Tibial artery (tissue), 4 donors: Measurements from ENCODE around the gene NARS2.
"Not testable (repeated sequence)": the region's sequence is repeated elsewhere in the genome, so short reads cannot be mapped to it uniquely, and the experiment has no call there.

Source experiments
- DNase-seq, 2 donors: peaks; one replicate each; pipeline ENCODE4 v3.0.0-alpha.2; 2019
- H3K27ac ChIP-seq, 2 donors: fragments of 200-600 bp; sonication (generic) in 1 of 2; 1 replicate in 1 of 2; 2 replicates in 1 of 2; pipeline ENCODE4 v1.5.1; 2018 to 2019; ENCODE audit warnings: mild to moderate bottlenecking in 1 of 2
- H3K27me3 ChIP-seq, 2 donors: fragments of 200-600 bp; sonication (generic) in 1 of 2; one replicate each; pipeline versions ENCODE4 v1.5.1 to v1.6.0; 2016 to 2019
- H3K36me3 ChIP-seq, 3 donors: fragments of 200-600 bp; sonication (generic) in 2 of 3; one replicate each; pipeline ENCODE4 v1.5.1; 2016 to 2019; ENCODE audit warnings: mild to moderate bottlenecking in 2 of 3
- H3K4me1 ChIP-seq, 4 donors: fragments of 200-600 bp; sonication (generic) in 2 of 4; 1 replicate in 3 of 4; 2 replicates in 1 of 4; pipeline ENCODE4 v1.5.1; 2016 to 2019
- H3K4me3 ChIP-seq, 2 donors: fragments of 200-600 bp; sonication (generic) in 1 of 2; 1 replicate in 1 of 2; 2 replicates in 1 of 2; pipeline ENCODE4 v1.5.1; 2018 to 2019; ENCODE audit warnings: mild to moderate bottlenecking in 2 of 2
- H3K9me3 ChIP-seq, 3 donors: fragments of 200-600 bp; sonication (generic) in 1 of 3; one replicate each; pipeline ENCODE4 v1.5.1; 2016 to 2019
- intact Hi-C: fragments of 100-400 bp; cut with DNase I; formaldehyde crosslinking; loops from one replicate; pipeline ENCODE4 v1.15.0; 2023; ENCODE audit warnings: low total_unique reads
- TF ChIP-seq, protein P1 (sequence below), 2 experiments: fragments of 200-600 bp in 1 of 2; fragments of 450-650 bp in 1 of 2; IDR thresholded peaks; one replicate each; pipeline ENCODE4 v1.5.1; 2017 to 2019; ENCODE audit warnings: antibody characterized with exemption in 2 of 2, mild to moderate bottlenecking in 1 of 2, moderate library complexity in 1 of 2

The NARS2 gene

DNA sequence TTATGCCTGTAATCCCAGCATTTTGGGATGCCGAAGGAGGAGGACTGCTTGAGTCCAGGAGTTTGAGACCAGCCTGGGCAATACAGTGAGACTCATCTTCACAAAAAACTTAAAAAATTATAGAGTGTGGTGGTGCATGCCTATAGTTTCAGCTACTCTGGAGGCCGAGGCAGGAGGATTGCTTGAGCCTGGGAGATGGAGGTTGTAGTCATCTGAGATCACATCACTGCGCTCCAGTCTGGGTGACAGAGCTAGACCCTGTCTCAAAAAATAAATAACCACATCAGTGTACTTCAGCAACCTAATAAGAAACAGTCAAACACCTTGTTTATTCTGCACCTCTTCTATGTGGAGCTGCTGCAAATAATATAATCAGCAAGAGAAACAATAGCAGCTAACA lies 1.4 kb downstream of the NARS2 start:
- Histone ChIP-seq H3K27ac (peak overlapping the region in 1 of 2 donors; percentile 87), H3K9me3 (no peaks in the 10 kb centered on the region), H3K27me3 (no peaks in the 10 kb centered on the region), H3K4me3 (peak overlapping the region; percentile 73 to 83), H3K36me3 (peaks cover under 1 to 19% (median 13%) of the 10 kb centered on the region in 3 donors), H3K4me1 (peaks cover 0 to 18% (median 10%) of the 10 kb centered on the region in 4 donors)
- no peak for DNase-seq
- intact Hi-C loops = loop anchor here (5.0 kb wide), 1 partner anchor 156 kb away; the partner anchor contains the start of gene GAB2
- TF ChIP-seq, protein P1, sequence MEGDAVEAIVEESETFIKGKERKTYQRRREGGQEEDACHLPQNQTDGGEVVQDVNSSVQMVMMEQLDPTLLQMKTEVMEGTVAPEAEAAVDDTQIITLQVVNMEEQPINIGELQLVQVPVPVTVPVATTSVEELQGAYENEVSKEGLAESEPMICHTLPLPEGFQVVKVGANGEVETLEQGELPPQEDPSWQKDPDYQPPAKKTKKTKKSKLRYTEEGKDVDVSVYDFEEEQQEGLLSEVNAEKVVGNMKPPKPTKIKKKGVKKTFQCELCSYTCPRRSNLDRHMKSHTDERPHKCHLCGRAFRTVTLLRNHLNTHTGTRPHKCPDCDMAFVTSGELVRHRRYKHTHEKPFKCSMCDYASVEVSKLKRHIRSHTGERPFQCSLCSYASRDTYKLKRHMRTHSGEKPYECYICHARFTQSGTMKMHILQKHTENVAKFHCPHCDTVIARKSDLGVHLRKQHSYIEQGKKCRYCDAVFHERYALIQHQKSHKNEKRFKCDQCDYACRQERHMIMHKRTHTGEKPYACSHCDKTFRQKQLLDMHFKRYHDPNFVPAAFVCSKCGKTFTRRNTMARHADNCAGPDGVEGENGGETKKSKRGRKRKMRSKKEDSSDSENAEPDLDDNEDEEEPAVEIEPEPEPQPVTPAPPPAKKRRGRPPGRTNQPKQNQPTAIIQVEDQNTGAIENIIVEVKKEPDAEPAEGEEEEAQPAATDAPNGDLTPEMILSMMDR (IDR thresholded peaks at IDR 0.05) = no peak

DNA sequence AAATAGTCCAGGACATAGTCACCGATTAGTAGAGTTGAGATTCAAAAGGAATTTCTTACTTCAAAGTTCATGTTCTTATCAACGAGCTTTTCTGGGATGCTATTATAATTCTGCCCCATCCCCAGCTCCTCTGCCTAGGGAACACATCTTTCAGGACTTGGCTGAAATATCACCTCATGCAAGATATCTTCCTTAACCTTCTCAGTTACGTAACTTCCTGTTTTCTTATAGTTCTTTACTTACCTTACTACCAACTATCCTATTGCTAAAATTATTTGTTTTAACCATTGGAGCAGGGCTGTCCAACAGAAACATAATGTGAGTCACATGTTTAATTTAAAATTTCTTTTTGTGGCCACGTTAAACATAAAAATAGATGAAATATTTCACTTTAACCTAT lies 2.3 kb downstream of the NARS2 start:
- H3K27ac ChIP-seq = no peak overlapping the region
- intact Hi-C loops = loop anchor here (5.0 kb wide), 1 partner anchor 155 kb away; the partner anchor contains the start of gene GAB2
- no peak for DNase-seq
- H3K27me3 ChIP-seq = no peaks in the 10 kb centered on the region
- peaks cover 0 to 18% (median 10%) of the 10 kb centered on the region in 4 donors for H3K4me1 ChIP-seq
- no peak overlapping the region for H3K4me3 ChIP-seq
- TF ChIP-seq, protein P1 (IDR thresholded peaks at IDR 0.05) = no peak
- H3K36me3 ChIP-seq = peaks cover 4 to 25% (median 19%) of the 10 kb centered on the region in 3 donors
- H3K9me3 ChIP-seq = no peaks in the 10 kb centered on the region

DNA sequence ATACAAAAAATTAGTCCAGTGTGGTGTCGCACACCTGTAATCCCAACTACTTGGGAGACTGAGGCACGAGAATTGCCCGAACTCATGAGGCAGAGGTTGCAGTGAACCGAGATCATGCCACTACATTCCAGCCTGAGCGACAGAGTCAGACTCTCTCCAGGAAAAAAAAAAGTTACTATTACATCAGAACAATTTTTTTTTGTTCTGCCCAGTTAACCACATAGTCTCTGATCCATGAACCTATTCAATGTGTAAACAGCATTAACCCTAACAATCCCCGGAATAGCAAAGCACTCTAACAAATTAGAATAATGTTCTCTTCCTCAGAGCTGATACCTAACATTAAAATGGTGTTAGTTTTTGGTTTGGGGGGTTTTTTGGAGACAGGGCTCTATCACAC lies 4.6 kb downstream of the NARS2 start:
- intact Hi-C loops = loop anchor here (5.0 kb wide), 1 partner anchor 153 kb away; the partner anchor contains the start of gene GAB2

DNA sequence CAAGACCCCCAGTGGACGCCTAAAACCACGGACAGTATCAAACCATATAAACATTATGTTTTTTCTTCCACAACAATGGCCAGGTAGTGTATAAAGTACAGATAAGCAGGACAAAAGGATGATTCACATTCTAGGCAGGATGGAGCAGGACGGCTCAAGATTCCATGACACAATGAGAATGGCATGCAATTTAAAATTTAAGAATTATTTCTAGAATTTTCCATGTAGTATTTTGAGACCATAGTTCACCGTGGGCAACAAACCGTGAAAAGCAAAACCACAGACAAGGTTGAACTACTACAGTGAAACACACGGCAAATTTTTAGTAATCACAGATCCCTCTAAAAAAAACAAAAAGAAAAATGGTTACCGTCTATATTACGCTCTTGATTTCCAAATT lies 7.5 kb downstream of the NARS2 start:
- Histone ChIP-seq H3K27ac (no peak overlapping the region), H3K4me3 (no peak overlapping the region), H3K27me3 (no peaks in the 10 kb centered on the region), H3K36me3 (peaks cover 4 to 45% (median 19%) of the 10 kb centered on the region in 3 donors), H3K4me1 (peaks cover 0 to 18% (median 2%) of the 10 kb centered on the region in 4 donors), H3K9me3 (no peaks in the 10 kb centered on the region)
- intact Hi-C loops = loop anchor here (5.0 kb wide), 1 partner anchor 415 kb away; no protein-coding TSS in a partner anchor
- no peak for DNase-seq
- TF ChIP-seq, protein P1 (IDR thresholded peaks at IDR 0.05) = no peak

More for the DNA sequence above, 4.6 kb downstream of the NARS2 start:
- DNase-seq = no peak
- TF ChIP-seq, protein P1 (IDR thresholded peaks at IDR 0.05) = no peak
- Histone ChIP-seq H3K27me3 (no peaks in the 10 kb centered on the region), H3K4me1 (peaks cover 0 to 18% (median 9%) of the 10 kb centered on the region in 4 donors), H3K27ac (no peak overlapping the region), H3K36me3 (peaks cover 4 to 45% (median 19%) of the 10 kb centered on the region in 3 donors), H3K9me3 (no peaks in the 10 kb centered on the region), H3K4me3 (no peak overlapping the region)

DNA sequence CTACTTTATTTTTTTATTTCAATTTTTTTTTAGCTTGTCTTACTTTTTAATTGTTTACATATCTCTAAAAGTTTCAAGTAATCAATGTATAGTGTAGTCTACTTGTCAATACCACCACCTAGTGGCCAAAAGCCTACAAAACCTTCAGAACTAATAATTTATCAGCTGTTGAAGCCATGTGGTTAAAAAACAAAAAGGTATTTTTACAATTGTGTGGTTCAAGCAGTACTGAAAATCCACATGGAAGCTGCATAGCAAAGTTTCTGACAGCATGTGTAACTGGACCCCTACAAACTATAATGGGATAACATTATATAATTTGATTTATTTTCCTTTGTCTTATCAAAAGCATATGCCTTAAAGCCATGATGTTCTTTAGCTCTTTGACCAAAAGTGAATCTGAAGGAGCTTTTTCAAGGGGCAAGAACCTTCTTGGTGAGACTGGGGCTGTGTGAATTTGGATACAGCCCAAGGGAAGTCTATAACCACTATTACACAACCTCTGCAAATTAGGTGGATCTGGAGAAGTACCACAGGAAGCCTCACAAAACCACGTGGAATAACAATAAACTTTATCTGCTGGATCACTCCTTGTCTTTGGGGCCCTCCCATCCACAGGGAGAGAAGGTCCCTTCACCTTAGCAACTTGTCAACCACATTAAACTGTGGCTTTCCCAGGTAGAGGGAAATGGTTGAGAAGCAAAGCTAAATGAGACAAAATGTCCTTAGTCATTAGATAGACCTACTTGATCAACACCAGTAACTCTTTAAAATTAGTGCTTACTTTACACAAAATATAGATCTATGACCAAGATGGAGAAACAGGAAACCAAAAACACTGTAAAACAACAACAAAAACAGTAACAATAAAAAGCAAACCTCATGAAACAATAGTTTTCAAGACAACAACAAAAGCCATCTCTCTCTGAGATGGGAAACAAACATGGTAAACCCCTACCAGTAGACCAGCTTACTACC lies 9.9 kb downstream of the NARS2 start:
- H3K4me1 ChIP-seq = peaks cover 0 to 39% (median 15%) of the 10 kb centered on the region in 4 donors
- H3K27ac ChIP-seq = peak overlapping the region in 1 of 2 donors; percentile 8
- intact Hi-C loops = loop anchor here (5.0 kb wide), 2 partner anchors 337 to 412 kb away; no protein-coding TSS in a partner anchor
- peaks cover 4 to 30% (median 10%) of the 10 kb centered on the region in 3 donors for H3K36me3 ChIP-seq
- no peak for DNase-seq
- no peak overlapping the region for H3K4me3 ChIP-seq
- no peaks in the 10 kb centered on the region for H3K9me3 ChIP-seq
- TF ChIP-seq, protein P1 (IDR thresholded peaks at IDR 0.05) = peak; percentile 73 to 79
- no peaks in the 10 kb centered on the region for H3K27me3 ChIP-seq

DNA sequence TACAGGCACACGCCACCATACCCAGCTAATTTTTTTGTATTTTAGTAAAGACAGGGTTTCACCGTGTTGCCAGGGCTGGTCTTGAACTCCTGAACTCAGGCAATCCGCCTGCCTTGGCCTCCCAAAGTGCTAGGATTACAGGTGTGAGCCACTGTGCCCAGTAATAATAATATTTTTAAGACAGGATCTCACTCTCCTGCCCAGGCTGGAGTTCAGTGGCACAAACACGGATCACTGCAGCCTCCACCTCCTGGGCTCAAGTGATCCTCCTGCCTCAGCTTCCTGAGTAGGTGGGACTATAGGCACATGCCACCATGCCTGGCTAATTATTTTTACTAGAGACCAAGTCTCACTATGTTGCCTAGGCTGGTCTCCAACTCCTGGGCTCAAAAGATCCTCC lies 10.6 kb downstream of the NARS2 start:
- intact Hi-C loops = loop anchor here (5.0 kb wide), 1 partner anchor 337 kb away; no protein-coding TSS in a partner anchor
- Histone ChIP-seq H3K4me1 (peaks cover 0 to 39% (median 15%) of the 10 kb centered on the region in 4 donors), H3K27ac (peak overlapping the region in 1 of 2 donors; percentile 8), H3K36me3 (peaks cover 4 to 27% (median 10%) of the 10 kb centered on the region in 3 donors)
- H3K9me3 ChIP-seq, H3K27me3 ChIP-seq, DNase-seq, H3K4me3 ChIP-seq: not testable (repeated sequence)

DNA sequence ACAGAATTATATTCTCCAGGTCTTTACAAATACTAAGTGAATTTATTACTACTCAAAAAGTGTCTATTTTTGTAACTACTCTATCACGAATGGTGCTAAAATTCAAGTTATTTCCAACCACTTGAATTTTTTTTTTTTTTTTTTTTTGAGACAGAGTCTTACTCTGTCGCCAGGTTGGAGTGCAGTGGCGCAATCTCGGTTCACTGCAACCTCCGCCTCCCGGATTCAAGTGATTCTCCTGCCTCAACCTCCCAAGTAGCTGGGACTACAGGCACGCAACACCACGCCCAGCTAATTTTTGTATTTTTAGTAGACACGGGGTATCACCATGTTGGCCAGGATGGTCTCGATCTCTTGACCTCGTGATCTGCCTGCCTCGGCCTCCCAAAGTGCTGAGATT lies 11.6 kb downstream of the NARS2 start:
- peaks cover 2 to 24% (median 5%) of the 10 kb centered on the region in 3 donors for H3K36me3 ChIP-seq
- peak overlapping the region; percentile 53 to 60 for H3K27ac ChIP-seq
- DNase-seq = not testable (repeated sequence)

More for the DNA sequence above, 11.6 kb downstream of the NARS2 start:
- H3K27me3 ChIP-seq, H3K9me3 ChIP-seq, H3K4me3 ChIP-seq: not testable (repeated sequence)
- intact Hi-C loops = loop anchor here (5.0 kb wide), 1 partner anchor 336 kb away; no protein-coding TSS in a partner anchor
- peaks cover 0 to 39% (median 15%) of the 10 kb centered on the region in 4 donors for H3K4me1 ChIP-seq
